NB4 (cell line): ENCODE data around the gene TMEM233.

ENCODE experiments used
- CTCF ChIP-seq: IDR thresholded peaks from one replicate; pipeline ENCODE4 v1.5.1; 2012; ENCODE audit warnings: low read depth, low read length
- MAX ChIP-seq: IDR thresholded peaks from 2 replicates; pipeline ENCODE4 v1.6.1; 2011; ENCODE audit warnings: low read depth, low read length
- MYC ChIP-seq: IDR thresholded peaks from 2 replicates; pipeline ENCODE4 v1.6.1; 2011; ENCODE audit warnings: low read depth, low read length
- POLR2A ChIP-seq: IDR thresholded peaks from 2 replicates; pipeline ENCODE4 v1.6.1; 2011; ENCODE audit warnings: mild to moderate bottlenecking; ENCODE audit not compliant: insufficient read length; ENCODE audit errors: extremely low read depth

DNA sequence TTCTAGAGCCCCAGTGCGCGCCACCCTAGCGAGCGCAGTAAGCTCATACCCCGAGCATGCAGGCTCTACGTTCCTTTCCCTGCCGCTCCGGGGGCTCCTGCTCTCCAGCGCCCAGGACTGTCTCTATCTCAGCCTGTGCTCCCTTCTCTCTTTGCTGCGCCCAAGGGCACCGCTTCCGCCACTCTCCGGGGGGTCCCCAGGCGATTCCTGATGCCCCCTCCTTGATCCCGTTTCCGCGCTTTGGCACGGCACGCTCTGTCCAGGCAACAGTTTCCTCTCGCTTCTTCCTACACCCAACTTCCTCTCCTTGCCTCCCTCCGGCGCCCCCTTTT is 791 bp downstream of the TMEM233 start:
- no peak for TF ChIP-seq POLR2A
- TF ChIP-seq CTCF, result no peak
- TF ChIP-seq MYC, result no peak
- TF ChIP-seq MAX, result no peak
